GM21529 (cell line): ENCODE results near the gene OR2D2.
A peak's percentile ranks its signal among the peaks of the same experiment; 100 is the strongest.
"Not testable (repeated sequence)": the region's sequence is repeated elsewhere in the genome, so short reads cannot be mapped to it uniquely, and the experiment has no call there.

Source experiments
- ATAC-seq: cut with Tn5 transposase; IDR thresholded peaks from one replicate; pipeline ENCODE4 v1.9.1; 2021; ENCODE audit not compliant: unreplicated experiment

Gene OR2D2

GRCh38 chr11:6882751-6883150 is 9.5 kb downstream of the OR2D2 start:
- ATAC-seq = no peak

- ATAC-seq = no peak
Measured at GRCh38 chr11:6876914-6877313, 15.4 kb downstream of the OR2D2 start.

GRCh38 chr11:6876325-6876724 is 16.0 kb downstream of the OR2D2 start, which contains the start of gene OR10A4:
TSS of gene OR10A4 (plus strand) at chr11:6876625. CDS start at chr11:6876648, 23 bp downstream.
- ATAC-seq = no peak

- ATAC-seq = no peak
Measured at GRCh38 chr11:6875761-6876160, 16.5 kb downstream of the OR2D2 start.

GRCh38 chr11:6871278-6871677 is 21.0 kb downstream of the OR2D2 start:
- ATAC-seq = no peak

DNA sequence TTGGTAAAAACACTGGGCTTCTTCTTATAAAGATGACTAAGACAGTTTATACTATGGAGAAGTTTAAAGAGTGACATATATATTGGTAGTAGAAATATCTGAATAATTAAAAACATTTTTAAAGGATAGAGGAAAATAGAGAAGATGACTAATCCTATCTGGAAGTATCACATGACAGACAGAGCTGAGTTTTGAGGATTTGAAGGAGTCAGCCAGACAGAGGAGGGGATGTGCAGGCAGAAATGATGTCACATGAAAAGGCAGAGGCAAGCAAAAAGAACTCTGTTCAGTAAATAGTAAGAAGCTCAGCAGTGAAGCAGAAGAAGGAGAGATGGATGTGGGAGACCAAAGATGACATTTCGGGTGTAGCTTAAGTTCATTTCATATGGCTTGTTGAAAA is 27.9 kb downstream of the OR2D2 start:
- ATAC-seq = no peak

GRCh38 chr11:6862961-6863360 is 29.3 kb downstream of the OR2D2 start, which contains the start of gene OR10A2:
TSS of gene OR10A2 (plus strand) at chr11:6863057. CDS start at chr11:6869755, 6,698 bp downstream.
- no peak for ATAC-seq

GRCh38 chr11:6856871-6857270 is 35.4 kb downstream of the OR2D2 start:
- peak; percentile 84 for ATAC-seq

DNA sequence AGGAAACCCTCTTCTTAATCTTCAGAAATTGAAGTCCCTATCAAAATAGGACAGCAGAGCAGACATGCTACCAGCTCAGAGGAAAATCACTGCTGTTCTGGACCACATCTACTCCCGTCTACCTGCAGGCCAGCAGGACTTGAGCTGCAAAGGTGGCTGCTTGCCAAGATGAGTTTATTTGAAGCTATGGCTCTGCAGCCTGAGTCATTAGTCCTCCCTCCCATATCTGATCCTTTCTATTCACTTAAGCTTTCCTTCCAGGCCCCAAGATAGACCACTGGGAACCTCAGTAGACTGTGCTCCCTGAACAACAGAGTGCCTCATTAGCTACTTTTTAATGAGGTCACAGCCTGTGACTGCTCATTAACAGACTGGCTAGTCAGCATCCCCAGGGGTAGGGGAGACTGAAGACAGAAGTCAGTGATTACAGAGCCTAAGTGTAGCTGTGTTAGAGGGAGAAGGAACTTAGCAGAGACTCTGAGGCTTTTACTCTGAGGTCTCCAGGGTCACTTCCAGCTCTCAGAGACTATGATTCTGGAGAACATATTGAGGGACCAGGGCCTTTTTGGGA is 36.2 kb downstream of the OR2D2 start:
- ATAC-seq = no peak

- ATAC-seq = not testable (repeated sequence)
Measured at GRCh38 chr11:6854801-6855200, 37.5 kb downstream of the OR2D2 start.

GRCh38 chr11:6850526-6850925 is 41.8 kb downstream of the OR2D2 start:
- ATAC-seq = no peak

DNA sequence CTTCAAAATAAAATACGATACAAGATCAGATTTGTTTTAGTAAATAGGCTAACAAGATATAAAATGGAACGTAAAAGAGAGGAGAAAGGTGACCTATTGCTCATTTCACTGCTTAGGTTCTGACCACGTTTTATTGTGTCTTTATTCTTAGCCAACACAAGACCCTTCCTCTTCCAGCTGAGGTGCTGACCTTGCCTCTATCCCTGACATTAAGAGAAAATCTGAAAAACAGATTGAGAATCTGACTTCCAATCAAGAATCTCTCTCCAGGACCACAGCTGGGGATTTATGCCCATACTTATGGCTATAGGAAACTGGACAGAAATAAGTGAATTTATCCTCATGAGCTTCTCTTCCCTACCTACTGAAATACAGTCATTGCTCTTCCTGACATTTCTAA is 46.9 kb downstream of the OR2D2 start, which contains the start of gene OR10A5:
TSS of gene OR10A5 (plus strand) at position 301 of the 400 bp plus-strand sequence. CDS start at position 301, 0 bp downstream.
- ATAC-seq = no peak

- no peak for ATAC-seq
Measured at GRCh38 chr11:6844356-6844755, 47.9 kb downstream of the OR2D2 start.

DNA sequence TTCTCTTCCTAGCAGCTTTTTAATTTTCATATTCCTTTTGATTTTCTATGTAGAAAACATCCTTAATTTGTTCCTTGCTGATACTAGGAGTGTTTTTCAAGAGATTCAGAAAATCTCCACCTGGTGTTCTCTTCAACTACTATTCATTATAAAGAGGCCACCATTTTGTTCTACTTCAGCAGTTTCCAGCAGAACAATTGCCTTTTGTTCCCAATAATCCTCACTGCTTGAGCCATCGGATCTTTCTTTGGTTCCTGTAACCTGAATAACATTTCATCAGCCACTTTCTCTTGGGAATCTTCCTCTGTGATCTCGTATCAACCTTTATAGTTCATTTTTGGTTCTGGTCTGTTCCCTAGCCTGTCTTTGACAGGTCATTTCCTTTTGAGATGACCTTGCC is 48.6 kb downstream of the OR2D2 start:
- ATAC-seq = no peak

DNA sequence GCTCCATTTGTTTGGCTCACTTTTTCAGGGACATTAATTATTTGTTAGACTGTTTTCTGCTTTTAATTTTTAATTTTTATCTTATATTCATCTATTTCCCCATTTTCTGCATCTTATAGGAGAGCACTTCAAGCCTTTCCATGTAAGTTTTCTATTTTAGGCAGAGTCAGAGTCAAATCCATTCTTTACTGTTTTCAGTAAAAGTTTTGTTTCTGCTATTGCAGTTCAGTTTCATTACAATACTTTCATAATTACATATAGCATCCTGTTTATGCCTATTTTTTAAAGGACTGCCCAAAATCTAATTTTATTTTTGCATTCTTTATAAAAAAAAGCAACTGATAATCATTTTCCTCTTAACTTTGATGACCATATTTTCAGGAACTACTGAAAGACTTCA is 50.6 kb downstream of the OR2D2 start:
- peak; percentile 71 for ATAC-seq
